Stomach (tissue), 9 donors: ENCODE measurements around the gene SCD5. TPM values are rescaled to one million over a fixed set of nuclear protein-coding genes. Genes with fewer than 3 reads are reported as not detected.

Experiments
- DNase-seq, 2 donors: peaks; one replicate each; pipeline versions ENCODE4 v3.0.0 to v3.0.0-alpha.2; 2013 to 2019
- H3K27ac ChIP-seq, 5 donors: fragments of 200-600 bp in 4 of 5; sonication (generic) in 4 of 5; one replicate each; pipeline ENCODE4 v1.5.1; 2013 to 2019; ENCODE audit warnings: mild to moderate bottlenecking in 1 of 5, moderate library complexity in 1 of 5
- H3K27me3 ChIP-seq, 3 donors: fragments of 200-600 bp; sonication (generic); one replicate each; pipeline ENCODE4 v1.5.1; 2017 to 2019; ENCODE audit warnings: mixed run types in 1 of 3
- H3K36me3 ChIP-seq, 4 donors: fragments of 200-600 bp; sonication (generic); 1 replicate in 3 of 4; 2 replicates in 1 of 4; pipeline ENCODE4 v1.5.1; 2016 to 2019
- H3K4me1 ChIP-seq, 4 donors: fragments of 200-600 bp; sonication (generic); one replicate each; pipeline ENCODE4 v1.5.1; 2016 to 2019
- H3K4me3 ChIP-seq, 4 donors: fragments of 200-600 bp; sonication (generic) in 3 of 4; one replicate each; pipeline ENCODE4 v1.5.1; 2016 to 2019; ENCODE audit warnings: mild to moderate bottlenecking in 1 of 4
- H3K9me3 ChIP-seq, 4 donors: fragments of 200-600 bp; sonication (generic); one replicate each; pipeline ENCODE4 v1.5.1; 2016 to 2019
- EP300 ChIP-seq: sonication (generic); formaldehyde crosslinking; IDR thresholded peaks from one replicate; pipeline ENCODE4 v1.6.1; 2017; ENCODE audit warnings: antibody characterized with exemption
- POLR2A ChIP-seq, 4 donors: fragments of 450-650 bp; IDR thresholded peaks; one replicate each; pipeline ENCODE4 v1.6.1; 2016; ENCODE audit warnings: antibody characterized with exemption in 4 of 4, control low read depth in 2 of 4, mild to moderate bottlenecking in 1 of 4, moderate library complexity in 1 of 4
- POLR2AphosphoS5 ChIP-seq, 3 donors: sonication (generic); formaldehyde crosslinking; IDR thresholded peaks; one replicate each; pipeline ENCODE4 v1.6.1; 2016; ENCODE audit warnings: antibody characterized with exemption in 3 of 3
- WGBS, 5 donors: extraction: QIAGEN DNeasy Blood & Tissue Kit in 3 of 5; methylation state at CpG; one replicate each; pipeline versions ENCODE4 v1.1.5 to v1.1.7; 2013 to 2018; 5-methylcytosine and 5-hydroxymethylcytosine counted together
- intact Hi-C: fragments of 100-400 bp; cut with DNase I; formaldehyde crosslinking; loops from one replicate; pipeline ENCODE4 v1.15.1; 2023; ENCODE audit warnings: low total_unique reads
- polyA plus RNA-seq, 3 donors: library from polyadenylated mRNA; stranded (reverse); fragments of 200-250 nt; gene quantifications; one replicate each; pipeline ENCODE4 v1.2.3, GENCODE V29; 2013
- total RNA-seq, 5 donors: library from RNA; depleted of rRNA; stranded (reverse); fragments of >200 nt; gene quantifications; one replicate each; pipeline versions ENCODE4 v1.1.0 to v1.2.3, GENCODE V29; 2014 to 2016
- TF ChIP-seq, protein P1 (sequence below), 7 experiments: fragments of 450-650 bp in 4 of 7; fragments of 200-600 bp in 3 of 7; sonication (generic) in 3 of 7; IDR thresholded peaks; one replicate each; pipeline ENCODE4 v1.5.1; 2016 to 2019; ENCODE audit warnings: antibody characterized with exemption in 7 of 7, control low read depth in 2 of 7, mild to moderate bottlenecking in 1 of 7
- donor health status: healthy with polysubstance abuse.
- donor health status: Bipolar disorder and iron deficiency.
- donor health status: healthy.

Gene SCD5
- total and polyA plus RNA-seq, 8 donors: 0.58 to 35.9 (median 9.9) TPM

DNA sequence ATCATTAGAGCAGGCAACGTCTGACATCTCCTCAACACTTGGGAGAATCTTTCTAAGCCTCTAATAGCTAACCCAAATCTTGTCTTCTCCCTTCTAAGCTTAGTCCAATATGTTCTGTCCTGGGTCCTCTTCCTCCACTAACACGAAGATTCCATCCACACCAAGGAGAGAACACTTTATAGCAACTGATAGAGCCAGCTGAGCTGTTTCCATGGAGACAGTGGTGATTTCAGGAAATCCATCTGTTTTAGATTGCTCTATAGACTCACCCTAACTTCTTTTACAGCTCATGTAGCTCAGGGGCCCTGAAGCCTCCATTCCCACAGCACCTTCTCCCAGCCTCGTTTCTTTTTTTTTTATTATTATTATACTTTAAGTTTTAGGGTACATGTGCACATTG, 37.4 kb downstream of the SCD5 start:
- no peak for DNase-seq
- no peak overlapping the region for H3K27ac ChIP-seq
- H3K4me3 ChIP-seq: no peak overlapping the region
- peaks cover 0 to 17% (median 14%) of the 10 kb centered on the region in 4 donors for H3K9me3 ChIP-seq
- no peaks in the 10 kb centered on the region for H3K4me1 ChIP-seq
- 54 to 67% (median 63%) methylated on average over 3 of the region's 3 CpGs for WGBS, 5 donors
- no peak for TF ChIP-seq POLR2A (IDR thresholded peaks at IDR 0.05)
- no peak for TF ChIP-seq EP300
- TF ChIP-seq, protein P1, sequence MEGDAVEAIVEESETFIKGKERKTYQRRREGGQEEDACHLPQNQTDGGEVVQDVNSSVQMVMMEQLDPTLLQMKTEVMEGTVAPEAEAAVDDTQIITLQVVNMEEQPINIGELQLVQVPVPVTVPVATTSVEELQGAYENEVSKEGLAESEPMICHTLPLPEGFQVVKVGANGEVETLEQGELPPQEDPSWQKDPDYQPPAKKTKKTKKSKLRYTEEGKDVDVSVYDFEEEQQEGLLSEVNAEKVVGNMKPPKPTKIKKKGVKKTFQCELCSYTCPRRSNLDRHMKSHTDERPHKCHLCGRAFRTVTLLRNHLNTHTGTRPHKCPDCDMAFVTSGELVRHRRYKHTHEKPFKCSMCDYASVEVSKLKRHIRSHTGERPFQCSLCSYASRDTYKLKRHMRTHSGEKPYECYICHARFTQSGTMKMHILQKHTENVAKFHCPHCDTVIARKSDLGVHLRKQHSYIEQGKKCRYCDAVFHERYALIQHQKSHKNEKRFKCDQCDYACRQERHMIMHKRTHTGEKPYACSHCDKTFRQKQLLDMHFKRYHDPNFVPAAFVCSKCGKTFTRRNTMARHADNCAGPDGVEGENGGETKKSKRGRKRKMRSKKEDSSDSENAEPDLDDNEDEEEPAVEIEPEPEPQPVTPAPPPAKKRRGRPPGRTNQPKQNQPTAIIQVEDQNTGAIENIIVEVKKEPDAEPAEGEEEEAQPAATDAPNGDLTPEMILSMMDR (IDR thresholded peaks at IDR 0.05): no peak
- no peak for TF ChIP-seq POLR2AphosphoS5 (IDR thresholded peaks at IDR 0.05)
- H3K27me3 ChIP-seq: no peaks in the 10 kb centered on the region
- intact Hi-C loops: no loop called here
- H3K36me3 ChIP-seq: no peaks in the 10 kb centered on the region

DNA sequence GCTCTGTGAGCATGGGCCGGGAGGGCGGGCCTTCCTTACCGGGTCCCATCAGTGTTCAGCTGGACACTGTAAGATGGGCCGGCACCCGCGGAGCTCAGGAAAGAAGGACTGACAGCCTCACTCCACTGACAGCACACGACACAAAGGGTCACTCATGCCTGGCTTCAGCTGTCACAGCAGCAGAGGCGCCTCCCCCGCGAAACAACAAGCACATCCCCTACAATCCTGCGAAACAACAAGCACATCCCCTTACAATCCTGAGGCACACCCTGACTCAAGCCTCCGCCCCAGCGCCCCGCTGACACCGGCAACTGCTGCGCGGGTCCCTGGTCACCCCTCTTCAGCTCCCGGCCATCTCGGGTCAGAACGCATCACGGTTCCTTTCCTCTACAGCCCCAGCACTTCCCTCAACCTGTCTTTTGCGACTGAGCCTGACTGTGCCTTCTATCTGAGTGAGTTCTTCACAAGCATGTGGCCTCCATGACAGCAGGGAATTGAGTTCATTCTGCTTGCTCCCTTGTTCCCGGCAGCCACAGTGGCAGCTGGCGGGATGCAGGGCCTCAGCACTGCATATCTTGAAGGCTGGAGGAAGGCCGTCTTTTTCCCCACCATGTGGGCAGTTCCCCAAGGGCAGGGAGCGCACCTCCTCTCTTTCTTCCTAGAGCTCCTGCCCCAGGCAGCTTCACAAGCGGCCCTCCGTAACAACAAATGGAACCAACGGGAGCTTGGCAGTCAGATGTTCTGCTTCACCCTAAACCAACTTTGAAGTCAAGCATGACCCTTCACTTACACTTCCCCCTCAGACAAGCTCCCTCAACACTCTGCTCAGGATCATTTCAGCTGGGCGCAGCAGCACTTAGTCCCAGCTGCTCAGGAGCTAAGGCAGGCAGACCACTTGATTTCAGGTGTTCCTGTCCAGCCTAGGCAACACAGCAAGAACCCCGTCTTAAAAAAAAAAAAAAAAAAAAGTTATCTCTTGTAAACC, 39.6 kb downstream of the SCD5 start:
- H3K36me3 ChIP-seq: no peaks in the 10 kb centered on the region
- H3K9me3 ChIP-seq: no peaks in the 10 kb centered on the region
- peaks cover 5 to 10% (median 7%) of the 10 kb centered on the region in 4 donors for H3K4me1 ChIP-seq
- H3K27me3 ChIP-seq: no peaks in the 10 kb centered on the region
- TF ChIP-seq, protein P1 (IDR thresholded peaks at IDR 0.05): no peak
- TF ChIP-seq POLR2A (IDR thresholded peaks at IDR 0.05) (no peak), EP300 (no peak), POLR2AphosphoS5 (IDR thresholded peaks at IDR 0.05) (no peak)
- H3K27ac ChIP-seq: no peak overlapping the region
- no peak for DNase-seq
- 79 to 89% (median 83%) methylated on average over 30 to 31 of the region's 31 CpGs for WGBS, 5 donors
- no peak overlapping the region for H3K4me3 ChIP-seq
- intact Hi-C loops: no loop called here

DNA sequence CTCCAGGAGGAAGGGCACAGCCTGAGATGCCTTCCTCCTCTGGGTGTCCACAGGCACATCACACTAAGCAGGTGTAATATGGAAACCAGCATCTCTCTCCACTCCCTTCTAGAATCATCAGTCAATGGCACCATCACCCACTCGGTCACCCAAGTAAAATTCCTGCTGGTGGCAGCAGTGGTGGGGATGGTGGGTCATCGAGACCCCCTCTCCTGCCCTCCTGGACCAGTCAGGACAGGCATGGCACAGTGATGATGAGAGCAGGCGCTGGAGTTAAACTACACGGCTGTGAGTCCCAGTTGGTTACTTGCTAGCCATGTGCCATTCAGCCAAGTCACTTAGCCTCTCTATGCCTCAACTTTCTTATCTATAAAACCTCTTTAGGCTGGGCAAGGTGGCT, 42.5 kb downstream of the SCD5 start:
- no peak for DNase-seq
- intact Hi-C loops: no loop called here
- Histone ChIP-seq H3K27ac (no peak overlapping the region), H3K36me3 (no peaks in the 10 kb centered on the region), H3K4me3 (no peak overlapping the region), H3K9me3 (no peaks in the 10 kb centered on the region), H3K27me3 (no peaks in the 10 kb centered on the region), H3K4me1 (peaks cover 16 to 20% (median 18%) of the 10 kb centered on the region in 4 donors)
- TF ChIP-seq EP300 (no peak), POLR2A (IDR thresholded peaks at IDR 0.05) (no peak), POLR2AphosphoS5 (IDR thresholded peaks at IDR 0.05) (no peak)
- TF ChIP-seq, protein P1 (IDR thresholded peaks at IDR 0.05): no peak
- WGBS, 5 donors: 91 to 100% (median 96%) methylated on average over 3 to 4 of the region's 4 CpGs

DNA sequence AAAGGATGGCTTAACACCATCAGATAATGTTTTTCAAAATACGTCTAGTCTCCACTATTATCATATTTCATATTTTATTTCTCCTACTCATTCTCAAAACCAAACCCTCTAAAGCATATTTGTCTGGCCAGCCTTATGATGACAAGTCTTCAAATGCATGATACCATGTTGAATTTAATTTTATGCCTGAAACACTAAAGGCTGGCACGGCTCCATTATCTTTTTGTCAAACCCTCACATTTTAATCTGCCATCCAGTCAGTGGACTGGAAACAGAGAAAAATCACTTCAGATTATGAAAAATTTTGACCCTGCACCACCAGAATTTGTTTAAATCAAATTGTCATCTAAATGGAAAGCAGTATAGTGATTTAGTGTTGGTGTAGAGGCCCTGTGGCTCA, 42.9 kb downstream of the SCD5 start:
- Histone ChIP-seq H3K36me3 (no peaks in the 10 kb centered on the region), H3K9me3 (no peaks in the 10 kb centered on the region), H3K27ac (no peak overlapping the region), H3K4me1 (peaks cover 16 to 20% (median 18%) of the 10 kb centered on the region in 4 donors), H3K4me3 (no peak overlapping the region), H3K27me3 (no peaks in the 10 kb centered on the region)
- no peak for DNase-seq
- 84 to 96% (median 93%) methylated on average over 2 of the region's 2 CpGs for WGBS, 5 donors
- intact Hi-C loops: no loop called here
- TF ChIP-seq, protein P1 (IDR thresholded peaks at IDR 0.05): no peak
- TF ChIP-seq EP300 (no peak), POLR2AphosphoS5 (IDR thresholded peaks at IDR 0.05) (no peak), POLR2A (IDR thresholded peaks at IDR 0.05) (no peak)
